HFF-Myc (cell line): ENCODE results near the gene TRPV2.
"Not testable (repeated sequence)": the region's sequence is repeated elsewhere in the genome, so short reads cannot be mapped to it uniquely, and the experiment has no call there.

ENCODE experiments used
- DNase-seq: peaks from one replicate; pipeline ENCODE4 v3.0.0-alpha.2; 2011; ENCODE audit warnings: low read depth; ENCODE audit errors: extremely low read depth
- H3K4me3 ChIP-seq: replicated peaks from 2 replicates; pipeline ENCODE4 v1.5.1; 2011; ENCODE audit warnings: low read depth, mild to moderate bottlenecking, control low read depth, low read length
- CTCF ChIP-seq: IDR thresholded peaks from 2 replicates; pipeline ENCODE4 v1.5.1; 2012; ENCODE audit warnings: mild to moderate bottlenecking, low read depth, low read length, control low read depth; ENCODE audit errors: missing control alignments

TRPV2 gene

DNA sequence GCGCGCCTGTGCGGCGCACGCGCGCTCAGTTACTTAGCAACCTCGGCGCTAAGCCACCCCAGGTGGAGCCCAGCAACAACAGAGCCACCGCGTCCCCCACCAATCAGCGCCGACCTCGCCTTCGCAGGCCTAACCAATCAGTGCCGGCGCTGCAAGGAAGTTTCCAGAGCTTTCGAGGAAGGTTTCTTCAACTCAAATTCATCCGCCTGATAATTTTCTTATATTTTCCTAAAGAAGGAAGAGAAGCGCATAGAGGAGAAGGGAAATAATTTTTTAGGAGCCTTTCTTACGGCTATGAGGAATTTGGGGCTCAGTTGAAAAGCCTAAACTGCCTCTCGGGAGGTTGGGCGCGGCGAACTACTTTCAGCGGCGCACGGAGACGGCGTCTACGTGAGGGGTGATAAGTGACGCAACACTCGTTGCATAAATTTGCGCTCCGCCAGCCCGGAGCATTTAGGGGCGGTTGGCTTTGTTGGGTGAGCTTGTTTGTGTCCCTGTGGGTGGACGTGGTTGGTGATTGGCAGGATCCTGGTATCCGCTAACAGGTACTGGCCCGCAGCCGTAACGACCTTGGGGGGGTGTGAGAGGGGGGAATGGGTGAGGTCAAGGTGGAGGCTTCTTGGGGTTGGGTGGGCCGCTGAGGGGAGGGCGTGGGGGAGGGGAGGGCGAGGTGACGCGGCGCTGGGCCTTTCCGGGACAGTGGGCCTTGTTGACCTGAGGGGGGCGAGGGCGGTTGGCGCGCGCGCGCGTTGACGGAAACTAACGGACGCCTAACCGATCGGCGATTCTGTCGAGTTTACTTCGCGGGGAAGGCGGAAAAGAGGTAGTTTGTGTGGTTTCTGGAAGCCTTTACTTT, 34.5 kb upstream of the TRPV2 start, which contains the start of gene UBB:
TSS of gene UBB (plus strand) at position 452 of the 856 bp plus-strand sequence. CDS start 817 bp downstream, outside the sequence.
- no peak for TF ChIP-seq CTCF
- peak within 1 kb of the TSS; percentile 80 for H3K4me3 ChIP-seq
- DNase-seq = peak; percentile 93

DNA sequence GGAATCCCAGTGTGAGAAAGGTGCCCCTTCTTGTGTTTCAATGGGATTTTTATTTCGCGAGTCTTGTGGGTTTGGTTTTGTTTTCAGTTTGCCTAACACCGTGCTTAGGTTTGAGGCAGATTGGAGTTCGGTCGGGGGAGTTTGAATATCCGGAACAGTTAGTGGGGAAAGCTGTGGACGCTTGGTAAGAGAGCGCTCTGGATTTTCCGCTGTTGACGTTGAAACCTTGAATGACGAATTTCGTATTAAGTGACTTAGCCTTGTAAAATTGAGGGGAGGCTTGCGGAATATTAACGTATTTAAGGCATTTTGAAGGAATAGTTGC, 33.9 kb upstream of the TRPV2 start:
- no peak for TF ChIP-seq CTCF
- no peak for DNase-seq
- peak overlapping the region; percentile 80 for H3K4me3 ChIP-seq

DNA sequence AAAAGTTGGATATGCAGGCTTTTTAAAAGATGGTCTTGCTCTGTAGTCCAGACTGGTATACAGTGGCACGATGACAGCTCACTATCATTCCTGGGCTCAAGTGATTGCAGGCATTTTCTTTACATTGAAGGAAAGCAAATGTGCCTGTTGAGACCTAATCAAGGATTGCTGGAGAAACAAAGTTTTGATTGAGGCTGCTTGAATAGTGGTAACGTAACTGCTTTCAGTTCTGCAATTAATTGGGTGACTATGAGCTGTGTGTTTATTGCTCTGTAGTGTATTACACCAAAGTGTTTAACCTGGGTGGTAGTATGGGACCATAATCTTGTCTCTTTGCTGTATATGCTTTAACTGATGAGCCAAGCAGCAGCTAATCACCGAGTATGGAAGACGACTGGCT, 32.2 kb upstream of the TRPV2 start:
- TF ChIP-seq CTCF = no peak
- peak overlapping the region; percentile 80 for H3K4me3 ChIP-seq
- no peak for DNase-seq

- no peak for TF ChIP-seq CTCF
- peak overlapping the region; percentile 80; the same call in 1 of the 2 replicates for H3K4me3 ChIP-seq
- DNase-seq = no peak
These were observed 31.5 kb upstream of the TRPV2 start for GRCh38 chr17:16383772-16384287.

- no peak overlapping the region for H3K4me3 ChIP-seq
- no peak for DNase-seq
- no peak for TF ChIP-seq CTCF
These were observed 30.8 kb upstream of the TRPV2 start for GRCh38 chr17:16384557-16384956.

DNA sequence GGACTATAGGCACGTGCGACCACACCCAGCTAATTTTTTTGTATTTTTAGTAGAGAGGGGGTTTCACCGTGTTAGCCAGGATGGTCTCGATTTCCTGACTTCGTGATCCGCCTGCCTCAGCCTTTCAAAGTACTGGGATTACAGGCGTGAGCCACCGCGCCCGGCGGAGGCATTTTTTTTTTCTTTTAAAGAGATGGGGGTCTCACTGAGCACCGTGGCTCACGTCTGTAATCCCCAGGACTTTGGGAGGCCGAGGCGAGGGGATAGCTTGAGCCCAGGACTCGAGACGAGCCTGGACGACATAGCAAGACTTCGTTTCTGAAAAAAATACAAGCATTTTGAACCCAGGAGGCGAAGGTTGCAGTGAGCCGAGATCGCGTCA, 29.3 kb upstream of the TRPV2 start:
- H3K4me3 ChIP-seq = peak overlapping the region; percentile 49
- not testable (repeated sequence) for DNase-seq

DNA sequence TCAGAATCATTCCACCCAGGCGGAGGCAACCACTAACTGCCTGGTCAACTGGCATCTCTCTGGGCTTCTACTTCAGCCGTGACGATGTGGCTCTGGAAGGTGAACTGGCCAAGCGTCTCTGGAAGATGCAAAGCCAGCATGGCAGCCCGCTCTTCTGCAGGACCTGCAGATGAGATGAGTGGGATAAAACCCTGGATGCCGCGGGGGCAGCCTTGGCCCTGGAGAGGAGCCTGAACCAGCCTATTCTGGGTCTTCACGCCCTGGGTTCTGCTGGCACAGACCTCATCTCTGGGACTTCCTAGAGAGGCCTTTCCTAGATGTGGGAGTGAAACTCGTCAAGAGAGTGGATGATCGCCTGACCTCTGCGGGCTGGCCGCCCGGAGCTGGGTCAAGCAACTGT, 23.9 kb upstream of the TRPV2 start:
- DNase-seq = no peak
- no peak for TF ChIP-seq CTCF
- H3K4me3 ChIP-seq = no peak overlapping the region

- H3K4me3 ChIP-seq, DNase-seq: not testable (repeated sequence)
These were observed 22.9 kb upstream of the TRPV2 start for GRCh38 chr17:16392491-16392890.

- not testable (repeated sequence) for DNase-seq, H3K4me3 ChIP-seq
These were observed 19.5 kb upstream of the TRPV2 start for GRCh38 chr17:16395887-16396286.

GRCh38 chr17:16396693-16397092, 18.7 kb upstream of the TRPV2 start:
- H3K4me3 ChIP-seq, DNase-seq: not testable (repeated sequence)
